ENCODE results near the gene SLC2A11. TPM values are rescaled to one million over a fixed set of nuclear protein-coding genes. Genes with fewer than 3 reads are reported as not detected.
"Not testable (repeated sequence)": the region's sequence is repeated elsewhere in the genome, so short reads cannot be mapped to it uniquely, and the experiment has no call there.

Gene SLC2A11
- total RNA-seq, 1 experiment from 2014 or later, result 1.9 TPM

DNA sequence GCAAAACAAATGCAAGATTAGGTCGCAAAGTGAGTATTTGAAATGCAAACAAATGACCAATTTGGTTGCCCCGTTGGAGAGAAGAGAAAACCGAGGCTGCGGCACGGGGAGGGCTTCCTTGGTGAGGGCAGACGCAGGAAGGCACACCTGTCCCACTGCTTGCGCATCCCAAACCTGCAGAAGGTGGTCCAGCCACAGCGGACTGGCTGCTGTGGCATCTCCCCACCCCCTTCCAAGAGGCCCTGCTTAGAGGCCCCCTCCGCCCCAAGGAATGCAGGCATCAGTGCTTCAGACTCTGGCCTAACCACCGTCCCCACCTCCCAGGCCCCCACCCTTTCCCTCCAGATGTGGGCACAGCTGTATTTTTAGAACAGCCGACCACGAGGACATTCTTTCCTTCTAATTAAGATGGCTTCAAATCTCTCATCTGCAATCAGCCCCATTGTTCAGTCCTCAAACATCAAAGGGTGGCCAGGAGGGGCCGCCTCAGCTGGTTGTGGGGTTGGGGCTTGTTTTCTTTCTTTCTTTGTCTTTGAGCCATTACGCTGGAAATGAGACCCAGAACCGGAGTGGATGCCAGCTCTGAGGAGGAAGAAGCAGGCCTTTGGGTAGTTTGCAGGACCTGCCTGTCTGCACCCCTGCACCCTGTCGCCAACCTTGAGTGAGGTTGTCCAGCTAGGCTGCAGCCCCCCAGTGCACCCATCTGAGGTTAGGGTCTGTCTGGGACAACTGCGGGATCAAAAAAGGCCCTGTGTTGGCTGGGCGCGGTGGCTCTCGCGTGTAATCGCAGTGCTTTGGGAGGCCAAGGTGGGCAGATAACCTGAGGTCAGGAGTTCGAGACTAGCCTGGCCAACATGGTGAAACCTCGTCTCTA, 9.4 kb upstream of the SLC2A11 start:
- H3K4me1 ChIP-seq, result peaks cover 43% of the 10 kb centered on the region

DNA sequence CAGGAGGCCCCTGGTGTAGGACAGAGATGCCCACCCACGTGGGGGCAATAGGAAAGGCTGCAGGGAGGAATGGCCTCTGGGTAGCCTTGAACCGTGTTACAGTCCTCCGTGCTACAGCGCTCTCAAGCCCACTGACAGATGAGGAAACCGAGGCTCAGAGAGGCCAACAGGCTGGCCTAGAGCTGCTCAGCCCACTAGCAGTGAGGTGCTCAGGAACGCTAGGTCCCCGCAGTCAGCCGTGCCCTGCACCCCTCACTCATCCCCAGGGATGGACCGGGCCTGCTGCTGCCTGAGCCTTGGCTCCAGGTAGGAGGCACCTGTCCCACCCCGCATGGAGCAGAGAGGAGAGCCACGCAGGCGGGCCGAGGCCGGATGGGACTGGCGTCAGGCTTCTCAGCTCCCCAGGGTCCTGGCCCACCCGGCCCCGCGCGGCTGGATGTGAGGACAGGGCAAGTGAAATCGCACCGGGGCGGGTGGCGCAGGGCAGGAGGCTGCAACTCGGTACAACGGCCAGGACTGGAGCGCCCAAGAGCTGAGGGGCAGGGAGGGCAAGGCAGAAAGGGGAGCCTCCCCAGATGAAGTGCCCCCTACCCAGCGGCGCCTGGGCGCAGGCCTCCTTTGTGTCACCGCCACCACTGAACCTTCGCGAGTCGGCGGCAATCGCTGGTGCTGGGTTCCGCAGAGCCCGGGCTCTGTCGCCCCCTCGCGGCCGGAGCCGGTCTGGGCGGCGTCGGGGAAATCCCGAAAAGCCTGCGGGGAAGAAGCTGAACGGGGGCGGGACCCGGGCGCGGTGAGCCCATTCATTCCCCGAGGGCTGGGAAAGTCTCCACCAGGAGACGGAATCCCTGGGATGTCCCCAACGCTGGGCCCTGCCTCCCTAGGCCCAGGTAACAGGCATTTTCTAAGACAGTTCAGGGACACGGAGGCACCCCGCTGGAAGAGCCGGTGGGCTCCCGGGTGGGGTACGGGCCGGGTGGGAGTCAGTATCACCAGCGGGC, 8.4 kb upstream of the SLC2A11 start:
- Histone ChIP-seq H3K27me3 (no peaks in the 10 kb centered on the region), H3K36me3 (no peaks in the 10 kb centered on the region), H3K4me3 (no peak overlapping the region), H3K27ac (no peak overlapping the region), H3K4me1 (peaks cover 32% of the 10 kb centered on the region), H3K9me3 (replicated peaks) (no peaks in the 10 kb centered on the region)
- peak; percentile 79 to 84 for DNase-seq

More for the DNA sequence above, 9.4 kb upstream of the SLC2A11 start:
- H3K27me3 ChIP-seq, result no peaks in the 10 kb centered on the region
- H3K4me3 ChIP-seq, result no peak overlapping the region
- no peaks in the 10 kb centered on the region for H3K9me3 ChIP-seq (replicated peaks)
- H3K36me3 ChIP-seq, result no peaks in the 10 kb centered on the region
- no peak overlapping the region for H3K27ac ChIP-seq
- no peak for DNase-seq

DNA sequence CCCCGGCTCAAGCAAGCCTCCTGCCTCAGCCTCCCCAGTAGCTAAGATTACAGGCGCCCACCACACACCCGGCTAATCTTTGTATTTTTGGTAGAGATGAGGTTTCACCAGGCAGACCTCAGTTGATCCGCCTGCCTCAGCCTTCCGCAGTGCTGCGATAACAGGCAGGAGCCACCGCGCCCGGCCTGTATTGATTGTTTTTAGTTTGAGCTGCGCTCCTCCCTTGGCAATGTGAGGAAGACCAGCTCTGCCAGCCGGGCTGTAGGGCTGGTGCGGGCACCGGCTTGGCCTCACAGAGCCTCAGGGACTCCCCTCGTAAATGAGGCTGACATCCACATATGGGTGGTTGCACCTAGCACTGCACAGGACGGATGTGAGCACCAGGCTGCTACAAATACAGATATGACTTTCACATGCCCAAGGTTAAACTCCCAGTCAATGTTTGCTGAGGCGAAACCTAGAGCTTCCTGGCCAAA, 7.5 kb upstream of the SLC2A11 start:
- no peak overlapping the region for H3K4me3 ChIP-seq
- DNase-seq, result no peak
- H3K9me3 ChIP-seq (replicated peaks), result no peaks in the 10 kb centered on the region
- H3K27me3 ChIP-seq, result no peaks in the 10 kb centered on the region
- no peak overlapping the region for H3K27ac ChIP-seq
- peaks cover 25% of the 10 kb centered on the region for H3K4me1 ChIP-seq
- H3K36me3 ChIP-seq, result no peaks in the 10 kb centered on the region

DNA sequence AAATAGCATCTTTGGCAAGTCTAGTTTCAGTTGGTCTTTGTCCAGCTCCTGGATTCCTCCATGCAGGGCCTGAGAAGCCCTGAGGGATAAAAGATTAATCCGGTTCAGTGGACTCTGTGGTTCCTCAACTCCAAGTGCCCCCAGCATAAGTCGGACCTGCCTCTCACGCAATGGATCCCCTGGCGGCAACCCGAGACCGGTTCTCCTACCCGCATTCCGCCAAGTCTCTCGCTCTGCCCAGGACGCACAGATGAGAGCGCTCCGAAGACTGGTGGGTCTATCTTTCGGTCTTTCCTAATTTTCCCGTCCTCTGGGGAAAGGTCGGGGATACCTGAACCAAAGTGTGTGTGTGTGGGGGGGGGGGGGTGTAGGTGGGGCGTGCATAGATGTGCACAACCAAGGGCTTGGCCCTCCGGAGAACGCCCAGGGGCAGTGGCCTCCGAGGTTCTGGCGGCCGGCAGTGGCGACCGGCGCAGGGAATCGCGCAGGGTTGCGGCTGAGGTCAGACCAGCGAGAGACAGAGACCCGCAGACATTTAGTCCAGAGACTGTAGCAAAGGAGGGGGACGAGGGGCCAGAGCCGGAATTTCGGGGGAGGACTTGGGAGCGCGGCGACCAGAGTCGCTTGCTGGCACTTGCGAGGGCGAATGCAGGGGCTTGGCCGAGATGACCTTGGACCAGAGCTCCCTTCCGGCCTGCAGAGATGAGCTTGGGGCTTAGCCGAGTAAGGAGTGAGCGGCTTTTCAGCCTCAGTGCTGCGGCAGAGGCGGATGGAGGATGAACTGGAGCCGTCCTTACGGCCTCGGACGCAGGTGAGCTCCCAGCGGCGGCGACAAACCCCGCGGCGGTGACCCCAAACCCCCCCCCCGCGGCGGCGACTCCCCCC, 712 bp upstream of the SLC2A11 start:
- H3K27ac ChIP-seq, result no peak overlapping the region
- H3K4me1 ChIP-seq, result peaks cover 10% of the 10 kb centered on the region
- peak overlapping the region; percentile 55 for H3K4me3 ChIP-seq
- DNase-seq, result no peak
- no peaks in the 10 kb centered on the region for H3K27me3 ChIP-seq
- no peaks in the 10 kb centered on the region for H3K9me3 ChIP-seq (replicated peaks)
- H3K36me3 ChIP-seq, result no peaks in the 10 kb centered on the region

DNA sequence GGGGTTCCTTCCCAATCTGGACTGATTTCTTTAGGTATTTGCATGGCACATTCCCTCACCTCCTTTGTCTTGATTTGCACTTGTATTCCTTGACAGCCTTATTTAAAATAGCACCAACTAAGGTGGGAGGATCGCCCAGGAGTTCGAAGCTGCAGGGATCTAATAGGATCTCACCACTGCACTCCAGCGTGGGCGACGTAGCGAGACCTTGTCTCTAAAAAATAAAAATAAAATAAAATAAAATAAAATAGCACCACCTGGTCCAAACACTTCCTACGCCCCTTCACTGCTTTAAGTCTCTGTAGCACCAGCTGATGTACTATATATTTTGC, 775 bp downstream of the SLC2A11 start:
- Histone ChIP-seq H3K36me3 (no peaks in the 10 kb centered on the region), H3K4me3 (no peak overlapping the region), H3K4me1 (peaks cover 10% of the 10 kb centered on the region), H3K27me3 (no peaks in the 10 kb centered on the region), H3K9me3 (replicated peaks) (no peaks in the 10 kb centered on the region), H3K27ac (no peak overlapping the region)
- no peak for DNase-seq

DNA sequence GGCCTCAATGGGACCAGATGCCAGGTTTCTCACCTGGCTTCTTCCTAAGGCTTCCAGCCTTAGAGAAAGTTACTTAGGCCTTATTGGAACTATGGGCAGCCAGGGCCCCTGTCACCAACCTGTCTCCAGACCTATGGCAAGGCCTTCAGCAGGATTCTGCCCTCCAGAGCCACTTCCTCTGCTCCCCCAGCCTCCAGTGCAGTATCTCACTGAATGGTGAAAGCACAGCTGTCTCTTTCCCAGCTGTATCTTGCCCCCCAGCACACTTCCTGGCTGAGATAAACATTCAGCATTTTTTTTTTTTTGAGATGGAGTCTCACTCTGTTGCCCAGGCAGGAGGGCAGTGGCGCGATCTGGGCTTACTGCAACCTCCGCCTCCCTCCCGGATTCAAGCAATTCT, 1.5 kb downstream of the SLC2A11 start:
- Histone ChIP-seq H3K27ac (no peak overlapping the region), H3K36me3 (no peaks in the 10 kb centered on the region), H3K4me1 (peaks cover 10% of the 10 kb centered on the region), H3K9me3 (replicated peaks) (no peaks in the 10 kb centered on the region), H3K27me3 (no peaks in the 10 kb centered on the region), H3K4me3 (no peak overlapping the region)
- DNase-seq, result no peak

DNA sequence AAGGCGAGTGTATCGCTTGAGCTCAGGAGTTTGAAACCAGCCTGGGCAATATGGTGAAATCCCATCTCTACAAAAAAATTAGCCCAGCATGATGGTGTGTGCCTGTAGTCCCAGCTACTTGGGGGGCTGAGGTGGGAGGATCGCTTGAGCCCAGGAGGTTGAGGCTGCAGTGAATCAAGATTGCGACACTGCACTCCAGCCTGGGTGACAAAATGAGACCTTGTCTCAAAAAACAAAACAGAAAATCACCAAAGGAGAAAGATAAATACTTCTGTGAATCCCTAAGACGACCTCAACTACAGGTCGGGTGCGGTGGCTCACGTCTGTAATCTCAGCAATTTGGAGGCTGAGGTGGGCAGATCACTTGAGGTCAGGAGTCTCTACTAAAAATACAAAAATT, 2.5 kb downstream of the SLC2A11 start:
- H3K9me3 ChIP-seq (replicated peaks); H3K4me1 ChIP-seq; H3K36me3 ChIP-seq; DNase-seq; H3K27ac ChIP-seq; H3K27me3 ChIP-seq; H3K4me3 ChIP-seq: not testable (repeated sequence)

DNA sequence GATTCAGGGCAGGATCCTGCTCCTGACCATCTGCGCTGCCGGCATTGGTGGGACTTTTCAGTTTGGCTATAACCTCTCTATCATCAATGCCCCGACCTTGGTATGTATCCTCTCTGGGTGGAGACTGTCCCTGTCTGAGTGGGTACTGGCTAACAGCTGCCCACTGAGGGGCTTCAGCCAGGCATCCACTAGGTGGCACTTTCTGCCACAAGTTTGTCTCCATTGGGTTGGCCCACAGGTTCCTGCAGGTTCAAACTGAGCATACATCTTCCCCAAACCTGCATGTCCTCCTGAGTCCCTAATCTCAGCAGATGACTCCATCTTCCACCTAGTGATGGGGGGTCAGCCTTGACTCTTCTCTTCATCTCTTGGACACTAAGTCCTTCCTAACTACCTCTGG, 4.4 kb downstream of the SLC2A11 start:
- Histone ChIP-seq H3K27me3 (no peaks in the 10 kb centered on the region), H3K36me3 (no peaks in the 10 kb centered on the region), H3K4me3 (no peak overlapping the region), H3K9me3 (replicated peaks) (no peaks in the 10 kb centered on the region), H3K27ac (no peak overlapping the region), H3K4me1 (peaks cover 10% of the 10 kb centered on the region)
- DNase-seq, result peak; percentile 64 to 77

DNA sequence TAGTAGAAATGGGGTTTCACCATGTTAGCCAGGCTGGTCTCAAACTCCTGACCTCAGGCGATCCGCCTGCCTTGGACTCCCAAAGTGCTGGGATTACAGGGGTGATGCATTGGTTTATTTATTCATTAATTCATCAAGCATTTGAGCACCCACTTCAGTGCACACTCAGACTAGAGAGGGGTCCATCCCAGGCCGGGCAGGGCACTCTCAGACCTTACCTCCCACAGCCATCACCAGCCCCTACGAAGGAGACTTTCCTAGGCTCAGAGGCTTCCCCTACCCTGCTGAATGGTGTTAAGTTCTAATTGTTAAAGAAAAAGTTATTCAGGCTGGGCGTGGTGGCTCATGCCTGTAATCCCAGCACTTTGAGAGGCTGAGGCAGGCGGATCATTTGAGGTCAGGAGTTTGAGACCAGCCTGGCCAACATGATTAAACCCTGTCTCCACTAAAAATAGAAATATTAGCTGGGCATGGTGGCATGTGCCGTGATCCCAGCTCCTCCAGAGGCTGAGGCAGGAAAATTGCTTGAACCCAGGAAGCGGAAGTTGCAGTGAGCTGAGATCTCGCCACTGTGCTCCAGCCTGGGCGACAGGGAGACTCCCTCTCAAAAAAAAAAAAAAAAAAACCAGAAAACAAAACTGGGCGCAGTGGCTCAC, 7.0 kb downstream of the SLC2A11 start:
- not testable (repeated sequence) for DNase-seq; H3K4me3 ChIP-seq; H3K36me3 ChIP-seq; H3K27ac ChIP-seq; H3K27me3 ChIP-seq; H3K4me1 ChIP-seq; H3K9me3 ChIP-seq (replicated peaks)

DNA sequence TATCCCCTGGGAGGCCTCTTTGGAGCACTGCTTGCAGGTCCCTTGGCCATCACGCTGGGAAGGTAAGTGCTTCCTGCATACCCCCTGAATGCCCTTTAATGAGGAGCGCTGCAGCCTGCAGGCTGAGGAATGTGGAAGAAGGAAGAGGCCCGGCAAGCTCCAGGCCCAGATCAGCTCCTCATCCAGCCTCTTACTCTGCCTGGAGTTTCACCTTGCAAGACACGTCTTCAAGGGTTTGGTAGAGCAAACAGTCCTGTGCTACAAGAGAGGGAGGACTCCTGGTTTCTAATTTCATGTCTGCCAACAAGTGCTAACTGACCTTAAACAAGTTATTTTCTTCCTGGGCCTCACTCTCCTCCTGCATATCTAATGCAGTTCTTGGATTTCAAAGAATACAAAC, 10.9 kb downstream of the SLC2A11 start:
- Histone ChIP-seq H3K4me3 (no peak overlapping the region), H3K9me3 (replicated peaks) (no peaks in the 10 kb centered on the region)

DNA sequence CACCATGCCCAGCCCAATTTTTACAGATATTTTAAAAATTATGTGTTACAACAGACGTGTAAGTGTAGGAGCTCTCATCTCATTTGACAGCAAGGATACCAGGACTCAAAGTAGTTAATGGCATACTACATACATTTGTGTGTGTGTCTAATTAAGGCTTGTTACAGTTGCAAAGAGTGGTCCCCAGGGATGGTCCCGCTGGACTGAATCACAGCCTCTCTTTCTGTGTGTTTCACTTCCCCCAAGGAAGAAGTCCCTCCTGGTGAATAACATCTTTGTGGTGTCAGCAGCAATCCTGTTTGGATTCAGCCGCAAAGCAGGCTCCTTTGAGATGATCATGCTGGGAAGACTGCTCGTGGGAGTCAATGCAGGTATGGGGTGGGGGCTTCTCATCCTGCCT, 17.2 kb downstream of the SLC2A11 start:
- no peaks in the 10 kb centered on the region for H3K4me1 ChIP-seq
- no peak overlapping the region for H3K27ac ChIP-seq
- H3K27me3 ChIP-seq, result no peaks in the 10 kb centered on the region
- H3K9me3 ChIP-seq (replicated peaks), result no peaks in the 10 kb centered on the region
- no peaks in the 10 kb centered on the region for H3K36me3 ChIP-seq
- no peak for DNase-seq
- no peak overlapping the region for H3K4me3 ChIP-seq

More for the DNA sequence above, 10.9 kb downstream of the SLC2A11 start:
- no peaks in the 10 kb centered on the region for H3K4me1 ChIP-seq
- no peak for DNase-seq
- H3K36me3 ChIP-seq, result no peaks in the 10 kb centered on the region
- no peaks in the 10 kb centered on the region for H3K27me3 ChIP-seq
- H3K27ac ChIP-seq, result no peak overlapping the region

DNA sequence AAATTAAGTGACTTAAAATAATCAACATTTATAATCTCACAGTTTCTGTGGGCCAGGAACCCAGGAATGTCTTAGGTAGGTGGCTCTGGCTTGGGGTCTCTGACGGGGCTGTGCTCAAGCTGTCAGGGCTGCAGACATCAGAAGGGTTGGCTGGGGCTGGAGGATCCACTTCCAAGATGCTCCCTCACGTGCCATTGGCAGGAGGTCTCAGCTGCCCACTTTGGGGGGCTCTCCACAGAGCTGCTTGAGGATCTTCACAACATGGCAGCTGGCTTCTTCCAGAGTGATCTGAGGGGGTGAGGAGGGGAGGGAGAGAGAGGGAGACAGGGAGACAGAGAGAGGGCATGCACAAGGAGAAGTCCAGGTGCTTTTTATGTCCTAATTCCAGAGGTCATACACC, 18.1 kb downstream of the SLC2A11 start:
- Histone ChIP-seq H3K4me3 (no peak overlapping the region), H3K27me3 (no peaks in the 10 kb centered on the region), H3K9me3 (replicated peaks) (no peaks in the 10 kb centered on the region), H3K36me3 (no peaks in the 10 kb centered on the region), H3K4me1 (no peaks in the 10 kb centered on the region), H3K27ac (no peak overlapping the region)
- DNase-seq, result no peak

DNA sequence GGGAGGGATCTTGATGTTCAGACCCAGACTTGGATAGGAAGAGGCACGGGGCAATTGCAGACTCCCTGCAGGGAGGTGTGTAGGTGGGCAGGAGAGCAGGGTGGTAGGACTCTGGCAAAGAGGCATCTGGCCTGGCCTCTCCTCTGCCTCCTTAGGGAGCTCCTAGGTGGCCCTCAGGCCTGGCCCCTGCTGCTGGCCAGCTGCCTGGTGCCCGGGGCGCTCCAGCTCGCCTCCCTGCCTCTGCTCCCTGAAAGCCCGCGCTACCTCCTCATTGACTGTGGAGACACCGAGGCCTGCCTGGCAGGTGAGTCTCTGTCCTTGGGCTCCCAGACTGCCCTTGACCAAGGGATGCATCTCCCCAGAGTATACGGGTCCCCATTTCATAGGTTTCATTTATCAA, 19.9 kb downstream of the SLC2A11 start:
- H3K9me3 ChIP-seq (replicated peaks), result no peaks in the 10 kb centered on the region
- H3K4me3 ChIP-seq, result no peak overlapping the region
- H3K4me1 ChIP-seq, result no peaks in the 10 kb centered on the region
- H3K27me3 ChIP-seq, result no peaks in the 10 kb centered on the region
- H3K27ac ChIP-seq, result no peak overlapping the region
- no peaks in the 10 kb centered on the region for H3K36me3 ChIP-seq
- no peak for DNase-seq

DNA sequence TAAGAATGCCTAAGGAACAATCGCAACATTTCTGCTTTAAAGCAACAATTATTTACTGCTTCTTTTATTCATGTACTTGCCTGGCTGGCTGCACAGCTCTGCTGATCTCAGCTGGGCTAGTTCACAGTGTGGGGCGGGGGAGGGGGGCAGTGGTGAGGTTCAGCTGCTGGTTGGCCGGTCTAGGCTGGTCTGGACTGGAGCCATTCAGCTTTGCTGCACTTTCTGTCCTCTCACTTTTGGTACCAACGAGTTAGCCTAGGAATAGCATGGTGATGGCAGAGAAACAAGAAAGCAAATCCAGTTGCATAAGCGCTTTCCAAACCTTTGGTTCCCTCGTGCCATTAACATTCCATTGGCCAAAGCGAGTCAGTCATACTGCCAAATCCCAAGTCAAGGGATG, 20.5 kb downstream of the SLC2A11 start:
- Histone ChIP-seq H3K4me1 (no peaks in the 10 kb centered on the region), H3K9me3 (replicated peaks) (no peaks in the 10 kb centered on the region), H3K36me3 (no peaks in the 10 kb centered on the region), H3K27me3 (no peaks in the 10 kb centered on the region), H3K4me3 (no peak overlapping the region), H3K27ac (no peak overlapping the region)
- no peak for DNase-seq
